MV-4-11 (cell line): Measurements from ENCODE around the gene MRTFB.

ENCODE experiments used
- DNase-seq: peaks from one replicate; lab custom pipeline; 2025; lab: John Stamatoyannopoulos, UW

The MRTFB gene

GRCh38 chr16:14186007-14186794 is 115.1 kb downstream of the MRTFB start:
- no peak for DNase-seq

- DNase-seq: no peak
These were observed 115.7 kb downstream of the MRTFB start for GRCh38 chr16:14186795-14187221.

GRCh38 chr16:14187517-14188338 is 116.6 kb downstream of the MRTFB start:
- no peak for DNase-seq

GRCh38 chr16:14193316-14193871 is 122.3 kb downstream of the MRTFB start:
- no peak for DNase-seq

- DNase-seq: no peak
These were observed 123.6 kb downstream of the MRTFB start for GRCh38 chr16:14194721-14195120.

- no peak for DNase-seq
These were observed 124.9 kb downstream of the MRTFB start for GRCh38 chr16:14196011-14196410.

- DNase-seq: no peak
These were observed 125.4 kb downstream of the MRTFB start for GRCh38 chr16:14196539-14196938.

- no peak for DNase-seq
These were observed 126.9 kb downstream of the MRTFB start for GRCh38 chr16:14198012-14198411.

- no peak for DNase-seq
These were observed 127.5 kb downstream of the MRTFB start for GRCh38 chr16:14198572-14198971.

- no peak for DNase-seq
These were observed 128.1 kb downstream of the MRTFB start for GRCh38 chr16:14199199-14199598.

- no peak for DNase-seq
These were observed 128.5 kb downstream of the MRTFB start for GRCh38 chr16:14199624-14200023.

GRCh38 chr16:14202095-14202494 is 131.0 kb downstream of the MRTFB start:
- no peak for DNase-seq

- no peak for DNase-seq
These were observed 131.6 kb downstream of the MRTFB start for GRCh38 chr16:14202697-14203096.

- no peak for DNase-seq
These were observed 132.0 kb downstream of the MRTFB start for GRCh38 chr16:14203166-14203565.

GRCh38 chr16:14205666-14206065 is 134.5 kb downstream of the MRTFB start:
- DNase-seq: no peak

- no peak for DNase-seq
These were observed 140.9 kb downstream of the MRTFB start for GRCh38 chr16:14211856-14212543.

GRCh38 chr16:14215941-14216340 is 144.8 kb downstream of the MRTFB start:
- no peak for DNase-seq

GRCh38 chr16:14219983-14220382 is 148.9 kb downstream of the MRTFB start:
- DNase-seq: no peak

GRCh38 chr16:14223632-14224031 is 152.5 kb downstream of the MRTFB start:
- DNase-seq: no peak

GRCh38 chr16:14225457-14225856 is 154.3 kb downstream of the MRTFB start:
- no peak for DNase-seq

- no peak for DNase-seq
These were observed 161.2 kb downstream of the MRTFB start for GRCh38 chr16:14232106-14232864.

- no peak for DNase-seq
These were observed 165.3 kb downstream of the MRTFB start for GRCh38 chr16:14236401-14236800.
